Peyer's patch (tissue), 4 donors: ENCODE results near the gene OBI1. TPM values are rescaled to one million over a fixed set of nuclear protein-coding genes. Genes with fewer than 3 reads are reported as not detected.

Experiments
- DNase-seq, 3 donors: peaks; one replicate each; pipeline ENCODE4 v3.0.0-alpha.2; 2017 to 2019
- H3K27ac ChIP-seq, 4 donors: fragments of 200-600 bp; sonication (generic); one replicate each; pipeline ENCODE4 v1.5.1; 2016 to 2019
- H3K27me3 ChIP-seq, 2 donors: fragments of 200-600 bp; sonication (generic); one replicate each; pipeline ENCODE4 v1.5.1; 2019
- H3K36me3 ChIP-seq, 3 donors: fragments of 200-600 bp; sonication (generic); one replicate each; pipeline ENCODE4 v1.5.1; 2016 to 2019
- H3K4me1 ChIP-seq, 4 donors: fragments of 200-600 bp; sonication (generic); one replicate each; pipeline ENCODE4 v1.5.1; 2016 to 2019
- H3K4me3 ChIP-seq, 4 donors: fragments of 200-600 bp; sonication (generic); 1 replicate in 3 of 4; 2 replicates in 1 of 4; pipeline ENCODE4 v1.5.1; 2016 to 2019; ENCODE audit warnings: mild to moderate bottlenecking in 1 of 4
- H3K9me3 ChIP-seq, 4 donors: fragments of 200-600 bp; sonication (generic); one replicate each; pipeline ENCODE4 v1.5.1; 2016 to 2019; ENCODE audit warnings: mild to moderate bottlenecking in 1 of 4
- CTCF ChIP-seq, 6 experiments: fragments of 450-650 bp in 4 of 6; fragments of 200-600 bp in 2 of 6; sonication (generic) in 1 of 6; IDR thresholded peaks; one replicate each; pipeline ENCODE4 v1.5.1; 2017 to 2019; ENCODE audit warnings: antibody characterized with exemption in 6 of 6, mild to moderate bottlenecking in 3 of 6, moderate library complexity in 1 of 6
- POLR2A ChIP-seq, 2 donors: fragments of 450-650 bp; IDR thresholded peaks; one replicate each; pipeline ENCODE4 v1.5.1; 2017; ENCODE audit warnings: antibody characterized with exemption in 2 of 2, mild to moderate bottlenecking in 2 of 2, moderate library complexity in 2 of 2
- total RNA-seq, 4 donors: library from RNA; depleted of rRNA; stranded (reverse); fragments of >200 nt; gene quantifications; one replicate each; pipeline ENCODE4 v1.1.0, GENCODE V29; 2016

OBI1 gene
- total RNA-seq, 4 donors from 2014 or later = 4.4 to 13.2 (median 7.9) TPM

GRCh38 chr13:78606471-78607408 is 52.2 kb downstream of the OBI1 start:
- DNase-seq = no peak
- Histone ChIP-seq H3K9me3 (no peaks in the 10 kb centered on the region), H3K36me3 (no peaks in the 10 kb centered on the region), H3K4me3 (no peak overlapping the region), H3K27me3 (peaks cover 0 to 67% of the 10 kb centered on the region in 2 donors), H3K27ac (no peak overlapping the region), H3K4me1 (peaks cover 0 to 43% (median 12%) of the 10 kb centered on the region in 4 donors)
- TF ChIP-seq POLR2A (IDR thresholded peaks at IDR 0.05) = no peak
- TF ChIP-seq CTCF (IDR thresholded peaks at IDR 0.05) = no peak

- DNase-seq = no peak
- H3K4me3 ChIP-seq = no peak overlapping the region
- H3K27ac ChIP-seq = no peak overlapping the region
- TF ChIP-seq POLR2A (IDR thresholded peaks at IDR 0.05) (no peak), CTCF (IDR thresholded peaks at IDR 0.05) (no peak)
- H3K9me3 ChIP-seq = no peaks in the 10 kb centered on the region
- H3K36me3 ChIP-seq = no peaks in the 10 kb centered on the region
- peaks cover 0 to 85% of the 10 kb centered on the region in 2 donors for H3K27me3 ChIP-seq
- peaks cover 0 to 52% (median 14%) of the 10 kb centered on the region in 4 donors for H3K4me1 ChIP-seq
Measured at GRCh38 chr13:78604782-78605611, 54.0 kb downstream of the OBI1 start.

- Histone ChIP-seq H3K4me1 (peaks cover 0 to 38% (median 12%) of the 10 kb centered on the region in 4 donors), H3K36me3 (no peaks in the 10 kb centered on the region), H3K9me3 (no peaks in the 10 kb centered on the region), H3K27ac (no peak within 1 kb of the TSS), H3K4me3 (peak within 1 kb of the TSS; percentile 4 to 54 (median 47)), H3K27me3 (peaks cover 0 to 76% of the 10 kb centered on the region in 2 donors)
- no peak for TF ChIP-seq CTCF (IDR thresholded peaks at IDR 0.05)
- TF ChIP-seq POLR2A (IDR thresholded peaks at IDR 0.05) = no peak
- DNase-seq = peak in 2 of 3 donors; percentile 67 to 72
Measured at GRCh38 chr13:78603240-78603957, 55.6 kb downstream of the OBI1 start, which contains the start of gene POU4F1. Gene POU4F1, minus strand, starts transcription at chr13:78603552. Its CDS starts 226 bp downstream, at chr13:78603326.

- H3K4me1 ChIP-seq = peaks cover 0 to 31% (median 9%) of the 10 kb centered on the region in 4 donors
- H3K9me3 ChIP-seq = no peaks in the 10 kb centered on the region
- no peaks in the 10 kb centered on the region for H3K36me3 ChIP-seq
- H3K27ac ChIP-seq = no peak overlapping the region
- H3K4me3 ChIP-seq = peak overlapping the region; percentile 4 to 54 (median 47)
- peaks cover 0 to 75% of the 10 kb centered on the region in 2 donors for H3K27me3 ChIP-seq
- DNase-seq = no peak
- no peak for TF ChIP-seq POLR2A (IDR thresholded peaks at IDR 0.05)
- TF ChIP-seq CTCF (IDR thresholded peaks at IDR 0.05) = no peak
Measured at GRCh38 chr13:78602561-78603239, 56.3 kb downstream of the OBI1 start.
